Activated CD4-positive, alpha-beta T cell treated with anti-CD3 and anti-CD28 coated beads, Interleukin-2, Interleukin-4, amounts not matched to agents 100 ng/mL and 50 ng/mL, durations not matched to agents 16 hours and 8 hours (primary cell): Measurements from ENCODE around the gene PNKD.
A peak's percentile ranks its signal among the peaks of the same experiment; 100 is the strongest.
"Not testable (repeated sequence)": the region's sequence is repeated elsewhere in the genome, so short reads cannot be mapped to it uniquely, and the experiment has no call there.

Source experiments
- DNase-seq: peaks from one replicate; pipeline ENCODE4 v3.0.0-alpha.2; 2020; ENCODE audit warnings: low spot score

PNKD gene

DNA sequence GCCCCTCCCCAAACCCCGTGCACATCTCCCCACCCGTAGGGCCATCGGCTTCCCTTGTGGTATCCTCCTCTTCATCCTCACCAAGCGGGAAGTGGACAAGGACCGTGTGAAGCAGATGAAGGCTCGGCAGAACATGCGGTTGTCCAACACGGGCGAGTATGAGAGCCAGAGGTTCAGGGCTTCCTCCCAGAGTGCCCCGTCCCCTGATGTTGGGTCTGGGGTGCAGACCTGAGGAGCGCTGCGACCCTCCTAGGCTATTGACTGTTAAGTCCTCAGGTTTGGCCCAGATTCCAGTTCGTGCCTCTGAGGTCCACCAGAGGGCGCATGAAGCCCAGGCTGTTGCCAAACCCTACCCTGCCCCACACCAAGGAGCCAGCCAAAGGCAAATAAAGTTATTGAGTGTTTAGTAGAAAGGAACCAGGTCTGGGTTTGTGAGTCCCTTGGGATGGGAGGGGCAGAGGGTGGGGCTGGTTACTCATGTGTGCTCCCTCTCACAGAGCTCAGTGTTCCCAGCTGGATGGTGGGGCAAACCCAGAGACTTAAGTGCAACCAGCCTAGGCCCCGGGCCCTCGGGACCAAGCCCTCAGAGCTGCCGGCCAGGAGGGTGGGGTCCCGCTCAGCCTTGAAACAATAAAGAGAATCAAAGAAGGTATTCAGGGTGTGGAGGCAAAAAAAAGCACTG is 2.4 kb downstream of the PNKD start:
- DNase-seq, result peak; percentile 81

GRCh38 chr2:218273214-218273907 is 3.0 kb downstream of the PNKD start:
- DNase-seq, result not testable (repeated sequence)

DNA sequence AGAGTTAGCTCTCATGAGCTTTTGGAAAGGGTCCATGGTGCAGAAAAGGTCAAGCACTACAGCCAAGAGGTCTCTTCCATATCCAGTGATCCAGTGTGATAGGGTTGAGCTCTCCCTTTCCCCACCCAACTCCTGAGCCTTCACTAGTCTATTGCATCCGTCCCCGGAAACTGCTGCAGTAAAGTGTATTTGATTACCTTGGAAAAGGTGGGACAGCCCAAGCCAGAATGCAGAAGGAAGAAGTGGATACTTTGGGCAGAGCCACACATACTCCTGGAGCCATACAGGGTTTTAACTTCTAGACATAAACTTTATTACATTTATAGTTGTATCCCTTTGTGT is 3.6 kb downstream of the PNKD start:
- DNase-seq, result no peak

DNA sequence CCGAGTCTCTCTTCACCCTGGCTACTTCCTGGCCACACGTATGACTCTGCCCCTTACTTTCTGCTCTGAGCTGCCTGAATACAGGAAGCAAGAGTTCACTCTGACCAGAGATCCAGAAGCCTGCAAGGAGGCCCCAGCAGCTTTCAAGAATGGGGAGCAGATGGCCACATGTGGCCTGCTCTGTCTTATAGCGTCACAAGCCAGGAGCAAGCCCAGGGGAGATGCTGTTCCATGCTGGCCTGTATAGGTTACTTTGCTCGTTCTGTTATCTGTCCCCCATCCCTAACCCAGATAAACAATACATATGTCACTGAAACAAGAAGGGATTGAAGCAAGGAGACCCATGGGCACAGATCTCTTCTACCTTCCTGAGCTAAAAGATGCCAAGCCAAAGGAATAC is 4.3 kb downstream of the PNKD start:
- no peak for DNase-seq

DNA sequence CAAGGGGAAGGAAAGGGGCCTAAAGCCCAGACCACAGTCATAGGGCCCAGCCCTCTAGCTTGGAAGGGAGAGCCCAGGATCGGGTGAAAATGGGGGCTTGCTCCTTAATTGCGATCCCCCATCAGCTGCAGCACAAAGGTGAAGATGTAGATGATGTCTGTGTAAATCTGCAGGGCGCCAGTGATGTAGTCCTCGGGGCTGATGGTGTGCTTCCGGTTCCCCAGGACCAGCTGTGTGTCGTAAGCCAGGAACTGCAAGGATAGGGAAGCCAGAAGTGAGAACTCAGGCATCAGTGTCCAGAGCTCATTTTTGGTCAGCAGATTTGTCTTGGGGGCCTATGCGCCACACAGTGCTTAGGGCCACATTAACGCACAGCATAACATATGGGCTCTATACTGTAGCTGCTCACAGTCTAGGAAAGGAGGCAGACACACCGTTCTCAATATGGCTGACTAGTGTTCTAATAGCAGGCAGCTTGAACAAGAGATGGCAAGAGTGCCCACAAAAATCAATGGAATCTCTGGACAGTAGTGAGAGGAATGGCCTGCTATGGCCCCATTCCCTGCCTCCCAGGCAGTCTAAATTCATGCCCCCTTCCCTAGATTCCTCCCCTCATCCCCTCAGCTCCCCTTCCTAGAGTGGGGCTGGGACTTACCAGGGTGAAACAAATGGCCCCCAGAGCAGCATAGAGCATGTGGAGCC is 5.2 kb downstream of the PNKD start:
- DNase-seq, result no peak

DNA sequence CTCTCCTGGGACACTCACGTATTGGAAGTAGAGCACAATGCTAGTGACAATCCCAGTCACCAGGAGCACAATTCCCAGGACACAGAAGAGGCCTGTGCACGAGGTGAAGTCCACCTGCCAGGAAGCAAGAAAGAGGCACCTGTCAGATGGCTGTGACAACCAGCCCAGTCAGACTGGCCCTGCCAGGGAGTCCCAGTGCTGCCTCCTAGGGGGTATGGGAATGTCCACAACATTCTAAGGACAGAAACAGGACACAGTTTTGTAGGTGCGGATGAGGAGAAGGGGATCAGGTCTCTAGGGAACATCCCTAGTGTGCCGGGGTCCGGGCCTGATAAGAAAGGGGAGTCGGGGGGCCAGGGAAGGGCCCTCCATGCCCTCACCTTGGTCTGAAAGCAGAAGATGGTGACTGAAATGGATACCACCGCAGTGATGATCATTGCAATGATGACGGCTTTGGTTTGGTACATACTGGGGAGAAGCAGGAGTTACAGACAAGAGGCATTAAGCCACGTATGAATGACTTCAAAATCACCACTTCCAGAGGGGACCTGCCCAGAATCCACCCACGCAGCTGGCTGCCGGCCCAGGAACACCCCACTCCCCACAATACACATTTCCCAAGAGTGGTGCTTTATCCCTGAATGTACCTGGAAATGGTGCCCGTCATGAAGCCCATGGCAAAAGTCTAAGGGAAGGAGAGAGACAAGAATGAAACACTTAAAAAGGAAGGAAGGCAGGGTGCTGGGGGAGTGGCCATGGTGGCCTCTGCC is 6.9 kb downstream of the PNKD start:
- no peak for DNase-seq

DNA sequence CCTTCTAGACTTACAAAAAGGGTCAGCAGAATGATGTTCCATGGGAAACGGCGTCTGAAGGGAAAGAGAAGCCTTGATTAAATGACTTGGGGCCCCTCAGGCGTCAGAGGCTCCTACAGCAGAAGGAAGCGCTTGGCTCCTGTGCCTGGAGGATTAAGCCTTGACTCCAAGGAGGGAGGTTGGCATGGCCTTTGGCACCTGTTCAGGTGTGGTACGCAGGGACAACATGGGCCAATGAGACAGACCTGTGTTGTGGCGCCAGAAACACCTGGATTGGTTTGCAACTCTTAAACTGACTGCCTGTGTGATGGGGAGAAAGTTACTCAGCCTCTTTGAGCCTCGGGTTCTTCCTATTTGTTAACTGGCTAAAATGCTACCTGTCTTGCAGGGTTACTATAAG is 7.6 kb downstream of the PNKD start:
- no peak for DNase-seq

DNA sequence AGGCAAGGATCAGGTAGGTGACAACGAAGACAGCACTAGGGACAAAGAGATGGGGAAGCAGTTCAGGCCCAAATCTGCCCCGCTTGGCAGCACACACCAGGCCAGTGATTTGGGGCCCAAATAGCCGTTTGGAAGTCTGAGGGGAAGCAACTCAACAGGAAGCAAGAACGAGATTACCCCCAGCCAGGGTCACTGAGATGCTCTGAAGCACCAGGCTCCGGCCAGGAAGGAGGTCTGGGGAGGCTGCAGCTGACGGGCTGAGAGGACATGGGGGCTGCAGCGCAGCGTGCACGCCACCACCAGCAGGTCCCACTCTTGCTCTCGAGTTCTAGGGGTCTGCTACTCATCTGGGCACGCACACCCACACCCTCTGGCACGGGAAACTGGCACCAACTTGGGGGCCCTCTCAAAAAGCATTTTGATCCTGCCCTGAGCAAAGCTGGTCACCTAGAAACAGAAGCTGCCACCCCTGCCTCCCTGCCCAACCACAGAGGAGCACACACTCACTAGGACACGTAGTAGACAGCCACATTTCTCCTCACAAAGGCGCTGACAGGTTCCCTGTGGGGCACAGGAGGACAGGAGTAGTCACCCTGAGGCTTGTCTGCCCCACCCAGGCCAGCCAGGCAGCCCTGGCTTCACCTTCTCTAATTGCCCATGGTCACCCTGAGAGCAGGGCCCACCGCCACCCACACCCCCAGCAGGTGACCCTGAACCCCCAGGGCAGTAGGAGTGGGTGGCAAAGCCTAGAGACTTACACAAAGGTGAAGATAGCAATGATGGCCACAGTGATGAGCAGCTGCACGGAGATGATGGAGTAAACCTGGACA is 8.4 kb downstream of the PNKD start:
- no peak for DNase-seq

GRCh38 chr2:218280260-218280870 is 10.0 kb downstream of the PNKD start:
- no peak for DNase-seq

GRCh38 chr2:218281449-218281848 is 11.1 kb downstream of the PNKD start:
- DNase-seq, result no peak

DNA sequence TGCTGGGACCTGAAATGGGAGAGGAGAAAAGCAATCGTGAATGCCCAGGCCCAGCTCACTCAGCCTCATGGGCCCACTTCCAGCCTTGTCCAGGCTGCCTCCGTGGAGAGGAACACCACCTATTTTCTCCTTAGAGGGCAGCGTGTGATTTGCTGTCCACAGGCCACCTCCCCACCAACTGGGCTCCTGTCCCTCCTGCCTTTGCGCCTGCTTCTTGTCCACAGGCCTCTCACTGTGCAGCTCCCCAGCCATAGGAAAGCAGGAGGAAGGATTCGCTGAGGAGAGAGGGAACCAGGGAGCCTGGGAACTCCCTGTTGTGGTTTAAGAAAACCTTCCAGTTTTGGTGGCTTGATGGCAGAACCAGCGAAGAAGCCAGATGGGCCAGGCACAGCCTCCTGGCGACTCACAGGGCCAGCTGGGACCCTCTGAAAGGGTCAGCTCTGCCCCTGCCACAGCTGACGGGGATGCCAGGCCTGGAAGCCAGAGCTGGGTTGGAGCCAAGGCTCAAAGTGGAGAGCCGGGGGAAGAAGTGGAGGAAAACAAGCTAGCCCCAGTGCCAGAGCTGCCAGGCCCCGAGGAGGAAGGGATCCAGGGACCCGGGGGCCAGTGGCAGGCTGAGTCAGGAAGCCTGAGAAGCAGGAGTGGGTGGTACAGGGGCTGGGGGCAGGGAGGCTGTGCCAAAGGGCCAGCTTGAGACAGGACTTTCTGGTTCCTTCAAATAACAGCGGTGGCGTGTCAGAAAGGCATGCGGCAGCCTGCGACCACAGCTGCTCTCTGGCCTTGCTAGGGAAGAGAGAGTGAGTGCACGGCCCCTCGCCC is 12.1 kb downstream of the PNKD start:
- no peak for DNase-seq

GRCh38 chr2:218284106-218284811 is 13.9 kb downstream of the PNKD start:
- peak; percentile 84 for DNase-seq

DNA sequence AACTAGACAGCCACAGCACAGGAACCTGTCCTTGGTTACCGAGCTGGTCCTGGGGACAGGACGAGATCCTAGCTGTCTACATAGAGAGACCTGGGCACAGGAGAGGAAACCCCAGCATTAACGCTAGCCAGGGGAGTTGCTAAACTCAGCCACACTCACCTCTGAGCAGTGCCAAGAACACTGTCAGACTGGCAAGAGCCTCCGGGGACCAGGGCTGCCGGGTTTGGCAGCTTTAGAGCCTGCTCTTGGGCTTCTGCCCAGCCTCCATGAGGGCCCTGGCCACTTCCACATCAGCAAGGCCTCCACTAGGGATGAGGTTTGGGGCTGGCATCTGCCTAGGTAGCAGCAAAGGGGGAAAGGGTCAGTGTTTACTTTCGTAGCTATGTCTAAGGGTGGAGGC is 15.3 kb downstream of the PNKD start:
- DNase-seq, result no peak

DNA sequence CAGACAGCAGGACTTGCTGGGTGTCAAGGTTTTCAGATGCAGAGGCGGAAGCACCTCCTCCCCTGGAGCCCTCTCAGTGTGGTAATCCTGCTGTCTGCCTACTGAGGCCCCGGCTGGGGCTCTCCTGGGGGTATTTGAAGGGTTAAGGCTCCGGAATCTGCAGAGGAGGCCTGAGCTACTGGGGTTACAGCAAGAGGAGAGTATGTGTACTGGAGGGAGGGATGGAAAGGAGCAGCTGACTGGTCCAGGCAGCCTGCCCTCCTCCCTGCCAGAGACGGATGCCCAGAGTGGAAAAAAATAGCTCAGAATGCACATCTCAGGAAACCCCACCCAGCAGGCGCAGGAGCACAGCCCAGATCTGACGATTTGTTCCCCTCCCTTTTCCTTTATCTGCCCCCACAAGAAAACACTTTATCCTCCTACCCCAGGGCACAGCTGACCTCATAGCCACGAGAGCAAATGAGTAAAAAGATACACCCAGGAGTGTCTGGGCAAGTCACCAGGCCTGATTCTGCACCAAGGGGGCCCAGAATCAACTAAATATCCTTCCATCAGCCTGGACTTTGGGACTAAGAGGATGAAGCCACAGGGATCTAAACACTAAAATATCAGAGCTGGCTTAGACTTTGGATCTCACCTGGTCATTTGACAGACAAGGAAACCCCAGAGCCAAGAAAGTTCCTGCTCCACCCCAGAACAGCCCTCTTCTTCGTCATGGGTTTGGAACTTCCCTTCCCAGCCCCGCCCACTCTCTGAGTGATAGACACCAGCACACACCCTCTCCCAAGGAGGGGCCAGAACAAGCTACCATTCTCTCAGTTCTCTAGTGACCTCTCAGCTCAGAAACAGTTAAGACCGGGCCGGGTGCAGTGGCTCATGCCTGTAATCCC is 16.5 kb downstream of the PNKD start:
- peak; percentile 87 for DNase-seq

- DNase-seq, result no peak
Observed at GRCh38 chr2:218289639-218290315, 19.5 kb downstream of the PNKD start.

DNA sequence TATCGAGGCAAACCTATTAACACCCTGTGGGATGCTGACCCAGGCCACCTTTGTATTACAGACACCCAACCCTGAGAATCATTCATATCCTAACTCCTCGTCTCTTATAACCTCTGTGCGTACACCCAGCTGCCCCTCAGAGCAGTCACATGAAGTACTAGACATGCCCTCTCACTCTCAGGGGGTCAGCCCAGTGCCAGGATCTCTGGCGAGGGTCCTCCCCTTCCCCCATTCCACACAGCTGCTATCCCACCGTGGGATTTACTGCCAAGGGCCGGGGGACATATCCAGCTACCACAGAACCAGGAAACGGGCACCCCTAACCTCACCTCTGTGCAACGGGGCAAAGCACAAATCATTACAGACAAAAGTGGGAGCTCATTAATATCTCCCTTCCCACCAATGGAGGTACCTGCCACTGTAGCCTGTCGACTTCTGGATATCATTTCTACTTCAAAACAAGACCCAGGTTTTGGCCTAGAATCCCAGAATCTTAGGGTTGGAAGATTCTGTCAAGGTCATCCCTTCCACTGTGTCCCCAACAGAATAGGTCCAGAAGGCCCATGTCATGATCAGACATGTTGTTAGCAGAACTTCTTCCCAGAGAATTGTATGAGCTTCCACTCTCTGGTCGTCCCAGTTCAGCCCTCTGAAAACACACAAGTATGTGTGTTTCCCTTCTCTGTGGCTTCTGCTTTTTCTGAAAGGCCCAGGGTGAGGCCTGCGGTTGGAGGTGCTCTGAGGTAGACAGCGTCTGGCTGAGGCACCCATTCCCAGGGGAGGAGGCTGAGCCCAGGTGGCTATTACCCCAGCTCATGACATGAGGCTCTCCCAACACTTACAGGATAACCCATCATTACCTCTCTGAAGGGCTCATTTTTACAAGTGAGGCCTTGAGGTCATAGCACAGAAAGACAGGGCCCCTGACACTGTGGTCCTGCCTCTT is 20.3 kb downstream of the PNKD start:
- peak; percentile 44 for DNase-seq
